ENCODE measurements around the gene BMPR1A. TPM values are rescaled to one million over a fixed set of nuclear protein-coding genes. Genes with fewer than 3 reads are reported as not detected.
"Not testable (repeated sequence)": the region's sequence is repeated elsewhere in the genome, so short reads cannot be mapped to it uniquely, and the experiment has no call there.

BMPR1A gene
- total RNA-seq, 1 donor from 2014 or later, result 11.8 TPM

- DNase-seq (no peak), ATAC-seq (ENCODE audit: low read depth) (no peak)
- H3K4me1 Mint-ChIP-seq, result no peaks in the 10 kb centered on the region
- H3K36me3 Mint-ChIP-seq (ENCODE audit: low read depth), result peaks cover 8% of the 10 kb centered on the region
- H3K4me3 Mint-ChIP-seq, result no peak overlapping the region
- intact Hi-C loops (cut with micrococcal nuclease), result no loop called here
- TF ChIP-seq CTCF (IDR thresholded peaks at IDR 0.05), result no peak
- no peak overlapping the region for H3K27ac Mint-ChIP-seq
- H3K9me3 Mint-ChIP-seq, result peaks cover 4% of the 10 kb centered on the region
- H3K27me3 Mint-ChIP-seq, result no peaks in the 10 kb centered on the region
- ChIA-PET POLR2A (no interaction called here), CTCF (no interaction called here)
These were observed 92.3 kb downstream of the BMPR1A start for GRCh38 chr10:86848747-86849146.

DNA sequence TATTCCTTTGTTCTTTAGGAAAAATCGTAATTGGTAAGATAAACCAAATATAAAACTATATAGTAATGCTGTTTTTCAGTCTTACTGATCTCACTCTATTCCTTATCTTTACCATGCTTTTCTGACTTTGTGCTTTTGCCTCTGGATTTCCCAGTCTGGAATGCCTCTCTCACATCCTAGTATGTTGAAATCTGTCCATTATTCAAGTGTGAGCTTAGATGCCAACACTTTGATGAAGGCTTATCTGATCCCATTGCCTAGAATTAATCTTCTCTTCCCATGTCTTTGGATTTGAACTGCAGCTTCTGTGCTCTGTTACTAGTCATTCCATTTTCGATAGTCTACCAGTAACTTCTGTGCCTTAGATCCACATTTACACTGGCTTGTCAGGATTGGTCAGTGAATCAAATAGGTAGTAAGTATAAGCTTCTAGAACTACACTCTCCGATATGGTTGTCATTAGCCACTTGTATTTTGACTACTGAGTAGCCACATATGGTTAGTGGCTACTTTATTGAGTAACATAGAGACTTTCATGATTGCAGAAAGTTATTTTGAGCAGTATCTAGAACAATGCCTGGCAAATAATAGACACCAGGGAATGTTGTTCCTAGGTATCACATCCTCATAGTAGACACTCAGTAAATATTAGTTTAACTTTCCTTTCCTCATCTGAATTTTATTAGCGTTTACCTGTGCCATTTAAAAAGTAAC is 92.9 kb downstream of the BMPR1A start:
- Mint-ChIP-seq H3K4me3 (no peak overlapping the region), H3K27ac (no peak overlapping the region), H3K27me3 (no peaks in the 10 kb centered on the region), H3K4me1 (no peaks in the 10 kb centered on the region), H3K9me3 (peaks cover 6% of the 10 kb centered on the region), H3K36me3 (ENCODE audit: low read depth) (peaks cover 8% of the 10 kb centered on the region)
- ChIA-PET POLR2A (no interaction called here), CTCF (no interaction called here)
- TF ChIP-seq CTCF (IDR thresholded peaks at IDR 0.05), result no peak
- ATAC-seq (ENCODE audit: low read depth), result no peak
- intact Hi-C loops (cut with micrococcal nuclease), result no loop called here
- no peak for DNase-seq

- H3K4me1 Mint-ChIP-seq, result no peaks in the 10 kb centered on the region
- no peak for ATAC-seq (ENCODE audit: low read depth)
- CTCF ChIA-PET, result interaction anchor here (0.6 kb wide), 1 partner anchor 122 kb away, joined by 3 read pairs; no protein-coding TSS in a partner anchor
- DNase-seq, result no peak
- no peaks in the 10 kb centered on the region for H3K27me3 Mint-ChIP-seq
- no peak overlapping the region for H3K4me3 Mint-ChIP-seq
- TF ChIP-seq CTCF (IDR thresholded peaks at IDR 0.05), result no peak
- H3K36me3 Mint-ChIP-seq (ENCODE audit: low read depth), result peaks cover 8% of the 10 kb centered on the region
- H3K27ac Mint-ChIP-seq, result no peak overlapping the region
- POLR2A ChIA-PET, result no interaction called here
- peaks cover 6% of the 10 kb centered on the region for H3K9me3 Mint-ChIP-seq
- intact Hi-C loops (cut with micrococcal nuclease), result no loop called here
These were observed 94.1 kb downstream of the BMPR1A start for GRCh38 chr10:86850481-86850880.

DNA sequence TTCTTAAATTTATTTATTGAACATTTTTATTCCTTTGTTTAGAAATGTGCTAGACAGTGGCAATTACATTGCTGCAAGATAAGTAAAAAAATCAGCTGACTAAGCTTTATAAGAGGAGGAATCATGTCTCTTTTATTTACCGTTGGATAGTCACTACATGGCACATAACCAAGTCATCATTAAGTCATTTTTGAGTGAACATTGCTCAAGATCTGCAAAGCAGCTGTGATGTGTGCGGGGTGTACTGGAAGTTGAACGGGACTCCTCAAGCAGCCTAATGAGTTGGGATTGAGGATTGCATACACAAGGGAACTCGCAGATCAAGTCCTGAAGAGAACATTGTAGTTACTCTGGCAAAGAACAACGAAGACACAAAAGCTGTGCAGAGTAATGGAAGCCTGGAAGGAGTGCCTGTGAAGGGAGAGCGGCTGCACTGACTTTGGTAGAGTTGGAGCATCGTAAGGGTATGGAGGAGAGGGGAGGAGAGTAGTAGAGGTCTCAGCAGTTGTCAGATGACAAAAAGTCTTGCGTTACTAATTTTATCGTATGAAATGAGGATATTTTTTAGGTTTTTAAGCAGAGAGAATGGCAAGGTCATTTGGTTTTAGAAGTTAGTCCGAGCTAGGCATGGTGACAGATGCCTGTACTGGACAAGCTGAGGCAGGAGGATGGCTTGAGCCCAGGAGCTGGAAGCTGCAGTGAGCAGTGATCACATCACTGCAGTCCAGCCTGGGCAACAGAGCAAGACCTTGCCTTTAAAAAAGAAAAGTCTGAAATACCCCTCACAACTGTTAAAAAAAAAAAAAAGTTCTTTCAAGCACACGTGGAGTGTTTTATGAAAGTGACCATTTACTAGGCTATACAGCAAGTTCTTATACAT is 95.1 kb downstream of the BMPR1A start:
- intact Hi-C loops (cut with micrococcal nuclease), result no loop called here
- ChIA-PET POLR2A (no interaction called here), CTCF (no interaction called here)
- H3K27ac Mint-ChIP-seq, result no peak overlapping the region
- no peak for TF ChIP-seq CTCF (IDR thresholded peaks at IDR 0.05)
- ATAC-seq (ENCODE audit: low read depth) (no peak), DNase-seq (no peak)
- H3K36me3 Mint-ChIP-seq (ENCODE audit: low read depth), result peaks cover 10% of the 10 kb centered on the region
- H3K4me1 Mint-ChIP-seq, result no peaks in the 10 kb centered on the region
- no peak overlapping the region for H3K4me3 Mint-ChIP-seq
- H3K9me3 Mint-ChIP-seq, result peaks cover 6% of the 10 kb centered on the region
- no peaks in the 10 kb centered on the region for H3K27me3 Mint-ChIP-seq

DNA sequence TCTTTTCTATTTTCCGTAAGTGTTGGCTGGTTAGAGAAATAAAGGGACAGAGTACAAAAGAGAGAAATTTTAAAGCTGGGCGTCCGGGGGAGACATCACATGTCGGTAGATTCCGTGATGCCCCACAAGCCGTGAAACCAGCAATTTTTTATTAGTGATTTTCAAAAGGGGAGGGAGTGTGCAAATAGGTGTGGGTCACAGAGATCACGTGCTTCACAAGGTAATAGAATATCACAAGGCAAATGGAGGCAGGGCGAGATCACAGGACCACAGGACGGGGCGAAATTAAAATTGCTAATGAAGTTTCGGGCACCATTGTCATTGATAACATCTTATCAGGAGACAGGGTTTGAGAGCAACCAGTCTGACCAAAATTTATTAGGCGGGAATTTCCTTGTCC is 97.2 kb downstream of the BMPR1A start:
- H3K4me1 Mint-ChIP-seq; POLR2A ChIA-PET; intact Hi-C loops (cut with micrococcal nuclease); CTCF ChIA-PET; DNase-seq; H3K4me3 Mint-ChIP-seq; H3K27me3 Mint-ChIP-seq; H3K9me3 Mint-ChIP-seq; H3K36me3 Mint-ChIP-seq (ENCODE audit: low read depth); ATAC-seq (ENCODE audit: low read depth); H3K27ac Mint-ChIP-seq: not testable (repeated sequence)

Data from activated B cell treated with CpG ODN at 0.5 μM for 24 hours (primary cell).